Stimulated activated CD8-positive, alpha-beta memory T cell treated with anti-CD3 and anti-CD28 coated beads, Interleukin-15, amount 100 ng/mL, for 24 hours (primary cell): Measurements from ENCODE around the gene RAD51B.
"Not testable (repeated sequence)": the region's sequence is repeated elsewhere in the genome, so short reads cannot be mapped to it uniquely, and the experiment has no call there.

Source experiments
- DNase-seq: peaks from one replicate; pipeline ENCODE4 v3.0.0-alpha.2; 2020; ENCODE audit warnings: low read depth

The RAD51B gene

GRCh38 chr14:68177728-68178127 is 358.1 kb downstream of the RAD51B start:
- no peak for DNase-seq

- no peak for DNase-seq
Observed at GRCh38 chr14:68178282-68178681, 358.7 kb downstream of the RAD51B start.

DNA sequence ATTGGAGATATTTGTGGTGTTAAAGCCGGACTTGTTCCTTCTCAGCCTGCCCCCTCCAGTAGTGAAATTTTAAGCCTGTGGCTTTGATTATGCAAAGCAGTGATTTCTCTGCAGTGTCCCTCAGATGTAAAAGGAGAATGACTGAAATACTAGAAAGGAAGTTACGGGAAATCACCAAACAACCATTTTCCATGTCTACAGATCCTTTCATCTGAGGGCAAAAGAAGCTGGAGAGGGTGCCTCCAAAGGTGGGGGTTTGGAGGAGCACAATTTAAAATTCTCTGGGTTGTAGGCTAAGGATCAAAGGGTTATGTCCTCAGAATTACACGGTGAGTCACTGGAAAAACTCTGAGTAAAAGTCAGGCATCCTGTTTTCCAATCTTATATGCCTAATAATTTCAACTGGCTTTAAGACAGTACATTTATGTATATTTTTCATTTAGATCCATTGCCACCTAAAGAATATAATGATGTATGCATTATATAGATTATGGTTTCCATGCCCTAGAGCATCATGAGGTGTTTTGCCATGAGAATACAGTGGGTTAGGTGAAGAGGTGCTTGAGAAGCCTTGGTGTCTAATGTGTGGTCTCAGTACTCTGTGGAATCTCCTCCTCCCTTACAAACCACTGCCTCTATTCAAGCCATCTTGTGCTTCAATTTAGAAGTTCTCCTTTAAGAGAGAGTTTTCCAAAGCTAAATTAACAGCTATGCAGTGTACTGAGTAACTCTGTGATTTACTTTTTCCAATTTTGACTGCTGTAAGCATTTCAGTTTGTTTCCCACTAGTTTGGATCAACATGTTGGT is 362.1 kb downstream of the RAD51B start:
- DNase-seq, result no peak

DNA sequence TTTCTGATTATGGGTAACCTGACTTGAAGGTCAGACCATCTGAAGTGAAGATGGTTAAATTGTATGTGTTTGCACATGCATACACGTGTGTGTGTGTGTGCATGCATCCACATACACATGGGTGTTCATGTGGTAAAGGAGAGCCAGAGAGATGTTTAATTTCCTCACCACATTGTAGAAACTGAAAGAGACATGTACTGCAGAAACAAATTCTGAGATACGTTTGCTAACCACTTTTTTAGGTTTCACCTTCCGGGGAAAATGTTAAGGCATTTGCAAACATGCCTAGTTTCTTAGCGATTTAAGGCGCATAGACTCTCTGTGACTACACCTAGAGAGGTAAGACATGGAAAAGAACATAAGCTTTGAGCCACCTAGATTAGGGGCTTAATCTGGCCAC is 362.9 kb downstream of the RAD51B start:
- no peak for DNase-seq

- DNase-seq, result not testable (repeated sequence)
Observed at GRCh38 chr14:68186500-68187276, 367.1 kb downstream of the RAD51B start.

DNA sequence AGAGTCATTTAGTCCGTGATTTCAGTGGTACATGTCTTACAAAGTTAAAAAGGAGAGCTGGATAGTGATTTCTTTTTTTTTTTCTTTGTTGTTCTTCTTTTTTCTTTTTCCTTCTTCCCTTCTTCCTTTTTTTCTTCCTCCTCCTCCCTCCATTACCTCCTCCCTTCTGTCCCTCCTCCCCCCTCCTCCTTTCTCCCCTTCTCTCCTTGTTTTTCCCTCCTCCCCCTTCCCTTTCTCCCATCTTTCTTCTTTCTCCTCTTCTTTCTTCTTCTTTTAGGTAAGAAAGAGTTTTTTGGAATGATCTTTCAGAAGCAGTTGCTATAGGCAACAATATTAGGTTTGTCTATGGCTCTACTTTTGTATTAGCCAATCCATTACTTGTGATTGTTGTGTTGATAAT is 368.6 kb downstream of the RAD51B start:
- DNase-seq, result no peak

DNA sequence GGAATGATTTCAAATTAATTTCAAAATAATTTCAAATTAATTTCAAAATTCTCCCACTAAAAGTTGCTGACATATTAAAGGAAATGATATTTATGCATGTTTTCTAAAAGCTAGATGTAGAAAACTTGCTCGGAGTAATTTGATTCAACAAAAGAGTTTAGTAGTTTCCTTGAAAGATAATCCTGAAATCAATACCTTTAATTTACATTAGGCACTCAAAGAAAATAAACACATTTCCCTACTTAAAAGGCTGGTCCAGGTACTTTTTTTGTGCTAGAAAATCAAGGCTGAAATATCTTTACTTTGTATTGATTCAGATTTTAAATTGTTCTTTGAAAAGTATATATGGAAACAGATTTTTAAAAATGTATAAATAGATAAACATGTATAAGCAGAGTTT is 370.5 kb downstream of the RAD51B start:
- DNase-seq, result no peak

DNA sequence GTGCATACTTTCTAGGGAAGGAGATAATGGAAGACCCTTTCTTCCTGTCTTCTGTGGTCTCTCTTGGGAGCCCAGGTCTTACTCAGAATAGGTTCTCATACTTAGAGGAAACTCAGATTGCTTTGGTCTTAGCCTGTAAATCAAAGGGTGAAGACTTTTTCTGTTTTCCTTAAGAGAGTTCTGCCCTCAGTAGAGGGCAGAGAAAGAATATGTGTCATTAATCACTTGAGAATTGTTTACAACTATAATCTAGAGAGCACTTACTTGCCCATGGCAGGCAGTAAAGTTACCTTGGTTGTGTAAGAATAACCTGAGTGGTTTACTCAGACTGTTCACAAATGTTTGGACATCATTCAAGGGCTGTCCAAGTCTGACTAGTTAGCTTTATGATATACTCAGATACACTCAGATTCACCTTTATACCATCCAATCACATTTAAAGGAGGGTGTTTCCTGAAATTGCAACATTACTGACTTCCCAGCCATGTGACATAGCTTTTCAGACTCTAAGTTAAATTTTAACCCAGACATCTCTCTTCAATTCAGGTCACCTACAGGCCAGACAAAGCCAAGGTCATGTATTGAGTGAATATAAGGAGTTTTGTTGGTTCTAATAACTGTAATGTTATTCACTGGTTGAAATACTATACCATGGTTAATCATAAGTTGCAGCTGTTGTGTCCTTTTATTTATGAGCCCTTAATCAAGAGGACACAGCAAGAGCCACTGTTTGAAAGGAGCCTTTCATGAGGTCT is 372.2 kb downstream of the RAD51B start:
- no peak for DNase-seq

DNA sequence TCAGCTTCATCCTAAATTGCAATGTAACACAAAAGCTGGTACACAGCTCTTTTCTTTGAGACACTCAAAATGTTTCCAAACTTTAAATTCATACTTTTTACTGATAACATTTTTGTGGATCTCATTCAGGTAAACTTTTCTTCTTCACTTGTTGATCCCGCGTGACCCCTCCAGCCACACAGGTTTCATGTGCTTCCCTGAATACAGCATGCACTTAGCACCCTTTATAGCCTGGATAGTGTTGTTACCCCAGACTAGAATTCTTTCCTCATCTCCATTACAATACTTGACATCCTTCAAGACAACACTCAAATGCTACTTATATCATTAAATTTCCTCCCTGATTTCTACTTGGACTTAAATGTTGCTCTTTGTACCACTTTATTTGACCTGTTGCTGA is 373.4 kb downstream of the RAD51B start:
- no peak for DNase-seq

- DNase-seq, result no peak
Observed at GRCh38 chr14:68193970-68194681, 374.5 kb downstream of the RAD51B start.

GRCh38 chr14:68195126-68195525 is 375.5 kb downstream of the RAD51B start:
- DNase-seq, result no peak

- no peak for DNase-seq
Observed at GRCh38 chr14:68198713-68199495, 379.3 kb downstream of the RAD51B start.

DNA sequence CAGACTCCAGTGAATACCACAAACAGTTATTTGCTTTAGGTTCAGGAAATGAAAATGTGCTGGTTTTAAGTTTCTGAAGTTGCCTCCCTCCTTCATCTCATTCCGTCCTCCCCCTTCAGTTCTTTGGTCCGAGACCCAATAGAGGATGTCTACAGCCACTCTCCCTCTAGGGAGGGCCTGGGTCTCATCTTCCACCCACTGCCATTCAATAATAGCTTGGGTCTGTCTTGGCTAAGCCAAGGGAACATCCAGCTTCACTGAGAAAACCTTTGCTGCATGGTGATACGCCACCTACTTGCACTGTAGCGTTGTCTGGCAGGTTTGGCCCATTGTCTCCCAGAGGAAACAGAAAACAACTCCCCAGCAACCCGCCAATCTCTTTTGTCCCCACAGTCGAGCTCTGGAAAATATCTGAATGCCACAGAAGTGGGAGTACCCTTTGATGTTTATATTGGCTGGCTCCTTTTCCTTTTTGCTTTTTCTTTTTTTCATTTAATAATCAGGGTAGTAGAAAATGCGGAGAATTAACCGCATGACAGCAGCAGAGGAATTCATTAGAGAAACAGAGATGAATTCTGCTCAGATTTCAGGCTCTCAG is 380.1 kb downstream of the RAD51B start:
- no peak for DNase-seq

DNA sequence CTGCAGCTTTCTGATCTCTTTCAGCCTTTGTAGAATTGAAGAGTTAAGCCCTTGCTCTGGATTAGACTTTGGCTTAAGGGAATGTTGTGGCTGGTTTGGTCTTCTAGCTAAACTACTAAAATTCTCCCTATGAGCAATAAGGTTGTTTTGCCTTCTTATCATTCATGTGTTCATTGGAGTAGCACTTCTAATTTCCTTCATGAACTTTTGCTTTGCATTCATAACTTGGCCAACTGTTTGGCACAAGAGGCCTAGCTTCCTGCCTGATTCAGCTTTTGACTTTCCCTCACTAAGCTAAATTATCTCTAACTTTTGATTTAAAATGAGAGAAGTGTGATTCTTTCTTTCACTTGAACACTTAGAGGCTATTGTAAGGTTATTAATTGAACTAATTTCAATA is 384.3 kb downstream of the RAD51B start:
- DNase-seq, result no peak

- no peak for DNase-seq
Observed at GRCh38 chr14:68208218-68208617, 388.6 kb downstream of the RAD51B start.

- no peak for DNase-seq
Observed at GRCh38 chr14:68208626-68209317, 389.2 kb downstream of the RAD51B start.

DNA sequence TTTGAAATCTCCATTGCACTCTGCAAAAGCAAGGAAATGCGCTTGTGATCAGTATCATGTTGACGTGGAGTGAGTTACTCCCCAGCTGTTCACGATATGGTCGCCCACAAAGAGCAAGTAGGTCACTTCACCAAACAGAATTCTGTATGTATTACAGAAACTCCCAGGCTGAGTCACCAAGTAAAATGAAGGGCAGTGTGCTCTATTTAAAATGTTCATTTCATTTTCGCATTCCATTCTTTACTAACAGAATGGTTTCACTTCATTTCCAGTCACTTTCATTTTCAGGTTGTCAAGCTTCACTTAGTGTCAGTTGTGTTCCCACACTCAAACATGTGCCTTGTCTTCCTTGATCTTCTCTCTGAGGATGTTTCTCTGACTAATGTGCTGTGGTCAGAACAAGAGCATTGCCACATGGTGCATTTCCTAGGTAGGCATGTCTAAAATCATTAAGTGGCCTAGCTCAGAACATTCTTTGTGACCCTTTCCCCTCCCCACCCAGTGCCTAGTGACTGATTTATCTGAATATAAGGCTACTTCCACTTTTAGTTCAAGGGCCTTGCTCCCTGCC is 391.2 kb downstream of the RAD51B start:
- no peak for DNase-seq

GRCh38 chr14:68211421-68211820 is 391.8 kb downstream of the RAD51B start:
- no peak for DNase-seq

DNA sequence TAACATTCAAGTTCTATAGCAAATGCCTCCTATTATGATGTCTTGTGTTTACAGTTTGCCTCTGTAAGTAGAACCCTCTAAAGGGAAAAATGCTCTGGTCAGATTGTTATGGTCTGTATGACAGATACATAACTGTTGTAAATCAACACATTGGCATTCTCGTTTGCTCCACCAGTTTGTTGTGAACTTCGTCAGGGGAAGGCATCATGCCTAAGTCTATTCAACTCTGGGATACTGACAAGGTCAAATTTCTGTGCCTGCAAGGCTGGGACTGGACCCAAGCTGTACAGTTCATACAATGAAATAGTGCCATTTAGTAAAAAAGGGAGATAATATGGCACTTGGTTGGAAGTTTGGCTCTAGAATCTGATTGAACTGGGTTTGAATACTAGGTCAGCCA is 392.3 kb downstream of the RAD51B start:
- DNase-seq, result no peak

DNA sequence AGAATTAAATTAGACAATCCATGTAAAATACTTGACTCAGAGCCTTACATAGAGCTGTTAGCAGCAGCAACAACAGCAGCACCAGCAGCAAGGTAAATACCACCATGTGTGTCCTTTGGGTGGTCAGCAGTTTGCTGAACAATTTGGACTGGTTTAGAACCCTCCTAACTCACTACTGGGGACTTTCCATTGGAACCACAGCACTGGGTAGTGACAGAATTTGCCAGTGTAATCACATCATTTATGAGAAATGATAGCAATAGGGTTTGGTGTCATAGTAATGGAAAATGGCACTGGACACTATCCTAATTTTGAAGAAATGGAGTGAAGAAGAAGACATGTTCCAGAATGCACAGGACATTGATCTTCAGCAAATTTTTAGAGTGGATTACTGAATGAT is 392.8 kb downstream of the RAD51B start:
- no peak for DNase-seq
